SK-MEL-5 (cell line): ENCODE results near the gene KBTBD12. TPM values are rescaled to one million over a fixed set of nuclear protein-coding genes. Genes with fewer than 3 reads are reported as not detected.
"Not testable (repeated sequence)": the region's sequence is repeated elsewhere in the genome, so short reads cannot be mapped to it uniquely, and the experiment has no call there.

Source experiments
- DNase-seq: peaks from one replicate; pipeline ENCODE4 v3.0.0-alpha.2; 2016; ENCODE audit warnings: low read depth, low spot score
- in situ Hi-C: cut with HindIII; loops from 2 replicates; pipeline ENCODE4 v1.10.0; 2016; ENCODE audit warnings: low sequenced_read_pairs, high pct_unique_total_duplicates, low pct_unique_long_range_greater_than_20kb
- total RNA-seq: library from RNA; depleted of rRNA; stranded (reverse); fragments of >200 nt; shearing (Covaris generic); gene quantifications from 2 replicates; pipeline ENCODE4 v1.2.3, GENCODE V29; 2014

Gene KBTBD12
- total RNA-seq, 1 experiment from 2014 or later = not detected

- DNase-seq = no peak
- in situ Hi-C loops = no loop called here
These were observed 15.3 kb upstream of the KBTBD12 start for GRCh38 chr3:127899766-127900165.

GRCh38 chr3:127900536-127900935 is 14.5 kb upstream of the KBTBD12 start:
- in situ Hi-C loops = no loop called here
- no peak for DNase-seq

- in situ Hi-C loops = no loop called here
- DNase-seq = no peak
These were observed 12.5 kb upstream of the KBTBD12 start for GRCh38 chr3:127902486-127902885.

- in situ Hi-C loops = no loop called here
- no peak for DNase-seq
These were observed 11.2 kb upstream of the KBTBD12 start for GRCh38 chr3:127903611-127904375.

GRCh38 chr3:127905556-127905955 is 9.5 kb upstream of the KBTBD12 start:
- no peak for DNase-seq
- in situ Hi-C loops = no loop called here

- DNase-seq, in situ Hi-C loops: not testable (repeated sequence)
These were observed 8.4 kb upstream of the KBTBD12 start for GRCh38 chr3:127906653-127907052.

GRCh38 chr3:127908202-127908601 is 6.8 kb upstream of the KBTBD12 start:
- in situ Hi-C loops = no loop called here

GRCh38 chr3:127908951-127909350 is 6.1 kb upstream of the KBTBD12 start:
- in situ Hi-C loops = no loop called here
- DNase-seq = no peak

More at GRCh38 chr3:127908202-127908601, 6.8 kb upstream of the KBTBD12 start:
- no peak for DNase-seq

GRCh38 chr3:127909646-127910045 is 5.4 kb upstream of the KBTBD12 start:
- DNase-seq = no peak
- in situ Hi-C loops = no loop called here

- no peak for DNase-seq
- in situ Hi-C loops = no loop called here
These were observed 3.6 kb upstream of the KBTBD12 start for GRCh38 chr3:127911421-127911931.

- in situ Hi-C loops, DNase-seq: not testable (repeated sequence)
These were observed 1.2 kb upstream of the KBTBD12 start for GRCh38 chr3:127913841-127914240.

- no peak for DNase-seq
- in situ Hi-C loops = no loop called here
These were observed 448 bp upstream of the KBTBD12 start for GRCh38 chr3:127914584-127914983.

GRCh38 chr3:127915937-127916493 is 983 bp downstream of the KBTBD12 start:
- in situ Hi-C loops = no loop called here
- DNase-seq = no peak

- no peak for DNase-seq
- in situ Hi-C loops = no loop called here
These were observed 5.7 kb downstream of the KBTBD12 start for GRCh38 chr3:127920738-127921137.

- no peak for DNase-seq
- in situ Hi-C loops = no loop called here
These were observed 8.6 kb downstream of the KBTBD12 start for GRCh38 chr3:127923611-127924010.

- DNase-seq = no peak
- in situ Hi-C loops = no loop called here
These were observed 10.4 kb downstream of the KBTBD12 start for GRCh38 chr3:127925384-127925783.

- no peak for DNase-seq
- in situ Hi-C loops = no loop called here
These were observed 13.0 kb downstream of the KBTBD12 start for GRCh38 chr3:127927829-127928604.

GRCh38 chr3:127929818-127930413 is 14.9 kb downstream of the KBTBD12 start:
- in situ Hi-C loops = no loop called here
- no peak for DNase-seq
